Measurements from ENCODE around the gene MYH11. TPM values are rescaled to one million over a fixed set of nuclear protein-coding genes. Genes with fewer than 3 reads are reported as not detected.

MYH11 gene
- total and polyA plus RNA-seq, 2 experiments from 2014 or later: 1.6 to 5.9 TPM

DNA sequence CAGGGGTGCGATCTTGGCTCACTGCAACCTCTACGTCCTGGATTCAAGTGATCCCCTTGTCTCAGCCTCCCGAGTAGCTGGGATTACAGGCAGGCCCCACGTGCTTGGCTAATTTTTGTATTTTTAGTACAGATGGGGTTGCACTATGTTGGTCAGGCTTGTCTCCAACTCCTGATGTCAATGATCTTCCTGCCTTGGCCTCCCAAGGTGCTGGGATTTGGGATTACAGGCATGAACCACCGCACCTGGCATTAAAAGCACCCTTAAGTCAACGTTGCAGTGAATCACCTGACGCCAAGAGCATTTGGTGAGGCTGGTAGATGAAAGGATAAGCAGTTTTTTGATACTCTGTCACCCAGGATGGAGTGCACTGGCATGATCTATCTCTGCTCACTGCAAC lies 147.8 kb downstream of the MYH11 start:
- Histone ChIP-seq H3K27me3 (ENCODE audit: insufficient read depth) (no peaks in the 10 kb centered on the region), H3K9me2 (ENCODE audit: insufficient read depth) (no peaks in the 10 kb centered on the region), H3F3A (replicated peaks; ENCODE audit: low read depth) (no peaks in the 10 kb centered on the region), H3K36me3 (ENCODE audit: insufficient read depth) (no peaks in the 10 kb centered on the region), H3K79me2 (replicated peaks; ENCODE audit: insufficient read depth) (no peaks in the 10 kb centered on the region), H4K20me1 (replicated peaks; ENCODE audit: insufficient read depth) (no peaks in the 10 kb centered on the region), H3K4me3 (no peak overlapping the region), H3K4me2 (no peak overlapping the region), H2AFZ (no peak overlapping the region), H3K27ac (ENCODE audit: low read depth) (no peak overlapping the region), H3K4me1 (ENCODE audit: insufficient read depth) (no peaks in the 10 kb centered on the region; the same call in 1 of the 2 replicates)
- DNase-seq (ENCODE audit: low spot score) (no peak), ATAC-seq (no peak)
- no peak overlapping the region for H3K4me3 Mint-ChIP-seq
- peaks cover 3% of the 10 kb centered on the region for H3K27me3 Mint-ChIP-seq (ENCODE audit: insufficient read depth, low read depth, poor library complexity)
- no peak overlapping the region for H3K27ac Mint-ChIP-seq
- H3K4me1 Mint-ChIP-seq: peaks cover 8% of the 10 kb centered on the region
- H3K9me3 Mint-ChIP-seq: no peaks in the 10 kb centered on the region
- no peaks in the 10 kb centered on the region; the same call in 2 of the 3 replicates for H3K36me3 Mint-ChIP-seq (ENCODE audit: low read depth)
- TF ChIP-seq STAT1 (IDR thresholded peaks at IDR 0.05; ENCODE audit: unreplicated experiment): no peak
- no peak for TF ChIP-seq ZNF114 (CRISPR knock-in tag; IDR thresholded peaks at IDR 0.05)
- TF ChIP-seq EZH2phosphoT487 (IDR thresholded peaks at IDR 0.05; ENCODE audit: unreplicated experiment): no peak
- TF ChIP-seq, protein P1, sequence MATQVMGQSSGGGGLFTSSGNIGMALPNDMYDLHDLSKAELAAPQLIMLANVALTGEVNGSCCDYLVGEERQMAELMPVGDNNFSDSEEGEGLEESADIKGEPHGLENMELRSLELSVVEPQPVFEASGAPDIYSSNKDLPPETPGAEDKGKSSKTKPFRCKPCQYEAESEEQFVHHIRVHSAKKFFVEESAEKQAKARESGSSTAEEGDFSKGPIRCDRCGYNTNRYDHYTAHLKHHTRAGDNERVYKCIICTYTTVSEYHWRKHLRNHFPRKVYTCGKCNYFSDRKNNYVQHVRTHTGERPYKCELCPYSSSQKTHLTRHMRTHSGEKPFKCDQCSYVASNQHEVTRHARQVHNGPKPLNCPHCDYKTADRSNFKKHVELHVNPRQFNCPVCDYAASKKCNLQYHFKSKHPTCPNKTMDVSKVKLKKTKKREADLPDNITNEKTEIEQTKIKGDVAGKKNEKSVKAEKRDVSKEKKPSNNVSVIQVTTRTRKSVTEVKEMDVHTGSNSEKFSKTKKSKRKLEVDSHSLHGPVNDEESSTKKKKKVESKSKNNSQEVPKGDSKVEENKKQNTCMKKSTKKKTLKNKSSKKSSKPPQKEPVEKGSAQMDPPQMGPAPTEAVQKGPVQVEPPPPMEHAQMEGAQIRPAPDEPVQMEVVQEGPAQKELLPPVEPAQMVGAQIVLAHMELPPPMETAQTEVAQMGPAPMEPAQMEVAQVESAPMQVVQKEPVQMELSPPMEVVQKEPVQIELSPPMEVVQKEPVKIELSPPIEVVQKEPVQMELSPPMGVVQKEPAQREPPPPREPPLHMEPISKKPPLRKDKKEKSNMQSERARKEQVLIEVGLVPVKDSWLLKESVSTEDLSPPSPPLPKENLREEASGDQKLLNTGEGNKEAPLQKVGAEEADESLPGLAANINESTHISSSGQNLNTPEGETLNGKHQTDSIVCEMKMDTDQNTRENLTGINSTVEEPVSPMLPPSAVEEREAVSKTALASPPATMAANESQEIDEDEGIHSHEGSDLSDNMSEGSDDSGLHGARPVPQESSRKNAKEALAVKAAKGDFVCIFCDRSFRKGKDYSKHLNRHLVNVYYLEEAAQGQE (IDR thresholded peaks at IDR 0.05; ENCODE audit: unreplicated experiment): no peak
- no peak for TF ChIP-seq CREB1 (CRISPR knock-in tag; IDR thresholded peaks at IDR 0.05; ENCODE audit: low read depth)
- TF ChIP-seq POLR2AphosphoS5 (IDR thresholded peaks at IDR 0.05; ENCODE audit: low read depth): no peak
- no peak for TF ChIP-seq ETS1 (IDR thresholded peaks at IDR 0.05)
- no peak for TF ChIP-seq ZNF462 (CRISPR knock-in tag; IDR thresholded peaks at IDR 0.05)
- no peak for TF ChIP-seq ZNF331 (CRISPR knock-in tag; IDR thresholded peaks at IDR 0.05; ENCODE audit: low read depth)
- no peak for TF ChIP-seq JUNB (IDR thresholded peaks at IDR 0.05; ENCODE audit: unreplicated experiment)
- no peak for TF ChIP-seq NANOG (IDR thresholded peaks at IDR 0.05; ENCODE audit: borderline replicate concordance)
